Activated CD4-positive, alpha-beta T cell treated with anti-CD3 and anti-CD28 coated beads for 36 hours (primary cell): Measurements from ENCODE around the gene MATN1. TPM values are rescaled to one million over a fixed set of nuclear protein-coding genes. Genes with fewer than 3 reads are reported as not detected.
"Not testable (repeated sequence)": the region's sequence is repeated elsewhere in the genome, so short reads cannot be mapped to it uniquely, and the experiment has no call there.

Experiments
- ATAC-seq: fragments of 200-7000 bp; cut with Tn5 transposase; one replicate; pipeline ENCODE4 v1.10.0; 2021; ENCODE audit warnings: mild to moderate bottlenecking, moderate library complexity
- CTCF ChIA-PET: fragments of 350-600 bp; sonication (Branson Sonifier 250); formaldehyde crosslinking; loops from one replicate; lab custom pipeline; 2021; ENCODE audit warnings: antibody characterized with exemption; lab: Charles Lee
- POLR2A ChIA-PET: fragments of 350-600 bp; sonication (Branson Sonifier 250); formaldehyde crosslinking; loops from one replicate; lab custom pipeline; 2021; ENCODE audit warnings: antibody characterized with exemption, inconsistent platforms; lab: Charles Lee
- DNase-seq: peaks from one replicate; pipeline ENCODE4 v3.0.0-alpha.2; 2020
- H3K27ac Mint-ChIP-seq: one replicate; pipeline ENCODE4 v1.8.0; 2021; ENCODE audit warnings: mixed read lengths
- H3K27me3 Mint-ChIP-seq: one replicate; pipeline ENCODE4 v1.8.0; 2021; ENCODE audit warnings: mixed read lengths
- H3K36me3 Mint-ChIP-seq: one replicate; pipeline ENCODE4 v1.8.0; 2021; ENCODE audit warnings: low read depth, mixed read lengths
- H3K4me1 Mint-ChIP-seq: one replicate; pipeline ENCODE4 v1.8.0; 2021; ENCODE audit warnings: mixed read lengths
- H3K4me3 Mint-ChIP-seq: one replicate; pipeline ENCODE4 v1.8.0; 2021; ENCODE audit warnings: mild to moderate bottlenecking, moderate library complexity, mixed read lengths
- H3K9me3 Mint-ChIP-seq: one replicate; pipeline ENCODE4 v1.8.0; 2021; ENCODE audit warnings: low read depth, mixed read lengths
- intact Hi-C, 2 experiments: fragments of 100-400 bp; cut with DNase I in 1 of 2; cut with micrococcal nuclease in 1 of 2; formaldehyde crosslinking; loops; one replicate each; pipeline versions ENCODE4 v1.14.2 to v1.15.1; 2022 to 2024; cut with DNase I, micrococcal nuclease
- total RNA-seq, 2 experiments: library from RNA; stranded (reverse); gene quantifications; one replicate each; pipeline ENCODE4 v1.2.3, GENCODE V29; 2021

Gene MATN1
- total RNA-seq, 2 experiments from 2014 or later = 0.32 to 0.43 TPM

GRCh38 chr1:30688920-30689794, 34.2 kb downstream of the MATN1 start:
- peaks cover 11% of the 10 kb centered on the region for H3K27me3 Mint-ChIP-seq
- no peak for ATAC-seq
- H3K9me3 Mint-ChIP-seq = no peaks in the 10 kb centered on the region
- DNase-seq = no peak
- CTCF ChIA-PET = no interaction called here
- H3K4me3 Mint-ChIP-seq = no peak overlapping the region
- intact Hi-C loops = no loop called here
- POLR2A ChIA-PET = no interaction called here
- H3K27ac Mint-ChIP-seq = no peak overlapping the region
- H3K4me1 Mint-ChIP-seq = peaks cover 3% of the 10 kb centered on the region
- H3K36me3 Mint-ChIP-seq = no peaks in the 10 kb centered on the region

- DNase-seq, H3K4me3 Mint-ChIP-seq, H3K4me1 Mint-ChIP-seq, POLR2A ChIA-PET, intact Hi-C loops, H3K36me3 Mint-ChIP-seq, H3K27ac Mint-ChIP-seq, H3K9me3 Mint-ChIP-seq, ATAC-seq: not testable (repeated sequence)
- CTCF ChIA-PET = interaction anchor here (0.6 kb wide), 1 partner anchor 128 kb away, joined by 3 read pairs; no protein-coding TSS in a partner anchor
- H3K27me3 Mint-ChIP-seq = peaks cover 16% of the 10 kb centered on the region
Observed at GRCh38 chr1:30688516-30688915, 34.9 kb downstream of the MATN1 start.

- ATAC-seq (no peak), DNase-seq (no peak)
- Mint-ChIP-seq H3K27ac (no peak overlapping the region), H3K9me3 (no peaks in the 10 kb centered on the region), H3K4me1 (peaks cover 3% of the 10 kb centered on the region), H3K4me3 (no peak overlapping the region), H3K36me3 (no peaks in the 10 kb centered on the region), H3K27me3 (peaks cover 20% of the 10 kb centered on the region)
- ChIA-PET CTCF (interaction anchor here (0.6 kb wide), 1 partner anchor 129 kb away, joined by 3 read pairs; no protein-coding TSS in a partner anchor), POLR2A (no interaction called here)
- intact Hi-C loops = no loop called here
Observed at GRCh38 chr1:30687886-30688285, 35.5 kb downstream of the MATN1 start.

- ChIA-PET CTCF (interaction anchor here (0.6 to 1.1 kb wide), 5 partner anchors 11 to 1841 kb away, joined by 3 to 4 read pairs (median 4); no protein-coding TSS in a partner anchor), POLR2A (no interaction called here)
- intact Hi-C loops = no loop called here
- Mint-ChIP-seq H3K27me3 (peaks cover 33% of the 10 kb centered on the region), H3K4me1 (peaks cover 3% of the 10 kb centered on the region), H3K9me3 (no peaks in the 10 kb centered on the region), H3K36me3 (no peaks in the 10 kb centered on the region), H3K27ac (no peak overlapping the region), H3K4me3 (no peak overlapping the region)
- DNase-seq (no peak), ATAC-seq (no peak)
Observed at GRCh38 chr1:30686236-30686935, 37.0 kb downstream of the MATN1 start.

- H3K27ac Mint-ChIP-seq = no peak overlapping the region
- no peak for ATAC-seq
- ChIA-PET POLR2A (interaction anchor here (0.6 kb wide), 1 partner anchor 308 kb away, joined by 4 read pairs; no protein-coding TSS in a partner anchor), CTCF (interaction anchor here (0.5 to 1.1 kb wide), 5 partner anchors 11 to 224 kb away, joined by 3 to 4 read pairs (median 3); no protein-coding TSS in a partner anchor)
- no peak overlapping the region for H3K4me3 Mint-ChIP-seq
- no peaks in the 10 kb centered on the region for H3K9me3 Mint-ChIP-seq
- no peak for DNase-seq
- intact Hi-C loops = no loop called here
- H3K36me3 Mint-ChIP-seq = no peaks in the 10 kb centered on the region
- H3K4me1 Mint-ChIP-seq = peaks cover 3% of the 10 kb centered on the region
- peaks cover 33% of the 10 kb centered on the region for H3K27me3 Mint-ChIP-seq
Observed at GRCh38 chr1:30685796-30686165, 37.6 kb downstream of the MATN1 start.

GRCh38 chr1:30684881-30685795, 38.2 kb downstream of the MATN1 start:
- intact Hi-C loops = no loop called here
- CTCF ChIA-PET = interaction anchor here (0.5 to 1.1 kb wide), 6 partner anchors 10 to 1438 kb away, joined by 3 to 4 read pairs (median 3); no protein-coding TSS in a partner anchor
- Mint-ChIP-seq H3K27ac (no peak overlapping the region), H3K4me3 (peak overlapping the region; percentile 42), H3K27me3 (peaks cover 33% of the 10 kb centered on the region), H3K9me3 (no peaks in the 10 kb centered on the region), H3K4me1 (peaks cover 3% of the 10 kb centered on the region), H3K36me3 (no peaks in the 10 kb centered on the region)
- peak; percentile 47 for ATAC-seq
- POLR2A ChIA-PET = interaction anchor here (0.6 kb wide), 1 partner anchor 309 kb away, joined by 4 read pairs; no protein-coding TSS in a partner anchor
- peak; percentile 35 for DNase-seq

- Mint-ChIP-seq H3K4me1 (peaks cover 3% of the 10 kb centered on the region), H3K9me3 (no peaks in the 10 kb centered on the region), H3K27ac (no peak overlapping the region), H3K36me3 (no peaks in the 10 kb centered on the region), H3K27me3 (peaks cover 33% of the 10 kb centered on the region), H3K4me3 (no peak overlapping the region)
- CTCF ChIA-PET = no interaction called here
- DNase-seq (no peak), ATAC-seq (no peak)
- intact Hi-C loops = no loop called here
- POLR2A ChIA-PET = no interaction called here
Observed at GRCh38 chr1:30684259-30684658, 39.1 kb downstream of the MATN1 start.

- ATAC-seq (no peak), DNase-seq (no peak)
- Mint-ChIP-seq H3K36me3 (no peaks in the 10 kb centered on the region), H3K27ac (no peak overlapping the region), H3K9me3 (no peaks in the 10 kb centered on the region), H3K4me1 (peaks cover 3% of the 10 kb centered on the region), H3K27me3 (peaks cover 34% of the 10 kb centered on the region), H3K4me3 (no peak overlapping the region)
- POLR2A ChIA-PET = no interaction called here
- intact Hi-C loops = no loop called here
- CTCF ChIA-PET = no interaction called here
Observed at GRCh38 chr1:30683699-30684098, 39.7 kb downstream of the MATN1 start.

GRCh38 chr1:30682396-30683275, 40.7 kb downstream of the MATN1 start:
- ATAC-seq = no peak
- Mint-ChIP-seq H3K4me3 (no peak overlapping the region), H3K4me1 (peaks cover 3% of the 10 kb centered on the region), H3K9me3 (no peaks in the 10 kb centered on the region), H3K27me3 (peaks cover 36% of the 10 kb centered on the region), H3K36me3 (no peaks in the 10 kb centered on the region), H3K27ac (no peak overlapping the region)
- CTCF ChIA-PET = interaction anchor here (0.5 to 1.4 kb wide), 2 partner anchors 15 to 33 kb away, joined by 3 read pairs; no protein-coding TSS in a partner anchor
- POLR2A ChIA-PET = no interaction called here
- intact Hi-C loops = no loop called here
- no peak for DNase-seq

- intact Hi-C loops = no loop called here
- ChIA-PET CTCF (interaction anchor here (1.4 kb wide), 1 partner anchor 34 kb away, joined by 3 read pairs; no protein-coding TSS in a partner anchor), POLR2A (interaction anchor here (0.6 kb wide), 1 partner anchor 1460 kb away, joined by 3 read pairs; no protein-coding TSS in a partner anchor)
- ATAC-seq (no peak), DNase-seq (no peak)
- Mint-ChIP-seq H3K4me3 (no peak overlapping the region), H3K36me3 (no peaks in the 10 kb centered on the region), H3K9me3 (no peaks in the 10 kb centered on the region), H3K27ac (no peak overlapping the region), H3K4me1 (peaks cover 3% of the 10 kb centered on the region), H3K27me3 (peaks cover 34% of the 10 kb centered on the region)
Observed at GRCh38 chr1:30681782-30682181, 41.6 kb downstream of the MATN1 start.
